H1 (cell line): Measurements from ENCODE around the gene FSIP1. TPM values are rescaled to one million over a fixed set of nuclear protein-coding genes. Genes with fewer than 3 reads are reported as not detected.
A peak's percentile ranks its signal among the peaks of the same experiment; 100 is the strongest.

Experiments
- CTCF ChIA-PET: fragments of 300-600 bp; sonication (Branson Sonifier 250); formaldehyde crosslinking; loops from one replicate; lab custom pipeline; 2021; ENCODE audit not compliant: partially characterized antibody; lab: Charles Lee
- POLR2A ChIA-PET: fragments of 300-600 bp; sonication (Branson Sonifier 250); formaldehyde crosslinking; loops from one replicate; lab custom pipeline; 2021; ENCODE audit warnings: inconsistent platforms; ENCODE audit not compliant: partially characterized antibody; lab: Charles Lee
- DNase-seq, 2 experiments: peaks; one replicate each; pipeline versions ENCODE4 v3.0.0 to v3.0.0-alpha.2; 2010 to 2022; ENCODE audit warnings: low spot score in 2 of 2, low read depth in 1 of 2, mixed read lengths in 1 of 2
- FAIRE-seq: peaks from 2 replicates; lab custom pipeline; 2011; peaks lifted over from hg19 to GRCh38; lab: Jason Lieb, UNC
- H2AFZ ChIP-seq: 2 replicates; pipeline ENCODE4 v1.8.1; 2012; ENCODE audit warnings: low read length, inconsistent platforms
- H2AK5ac ChIP-seq: 2 replicates; pipeline ENCODE4 v1.6.1; 2013; ENCODE audit warnings: low read depth, low read length
- H2BK120ac ChIP-seq: replicated peaks from 2 replicates; pipeline ENCODE3; 2013; ENCODE audit warnings: low read depth, low read length, inconsistent platforms
- H2BK12ac ChIP-seq: 2 replicates; pipeline ENCODE4 v1.6.1; 2013; ENCODE audit warnings: low read depth, low read length
- H2BK15ac ChIP-seq: 2 replicates; pipeline ENCODE4 v1.6.1; 2013; ENCODE audit warnings: low read length
- H2BK20ac ChIP-seq: 2 replicates; pipeline ENCODE4 v1.6.1; 2013; ENCODE audit warnings: low read length
- H2BK5ac ChIP-seq: 2 replicates; pipeline ENCODE4 v1.6.1; 2013; ENCODE audit warnings: low read depth, low read length
- H3K14ac ChIP-seq: 2 replicates; pipeline ENCODE4 v1.6.1; 2013; ENCODE audit warnings: inconsistent platforms; ENCODE audit not compliant: insufficient read length
- H3K18ac ChIP-seq: 2 replicates; pipeline ENCODE4 v1.6.1; 2013; ENCODE audit warnings: low read length; ENCODE audit errors: extremely low read depth
- H3K23ac ChIP-seq: 2 replicates; pipeline ENCODE4 v1.6.1; 2013; ENCODE audit warnings: inconsistent platforms; ENCODE audit not compliant: insufficient read length
- H3K23me2 ChIP-seq: 2 replicates; pipeline ENCODE4 v1.6.1; 2013; ENCODE audit warnings: low read depth, low read length
- H3K27ac ChIP-seq: 2 replicates; pipeline ENCODE4 v1.6.1; 2011; ENCODE audit warnings: low read depth, low read length, inconsistent platforms
- H3K27me3 ChIP-seq, 4 experiments: replicated peaks in 1 of 4; 1 replicate in 1 of 4; 2 replicates in 3 of 4; pipeline versions ENCODE4 v1.6.1 to v1.8.1; 2011 to 2013; ENCODE audit warnings: low read length in 3 of 4, mild to moderate bottlenecking in 3 of 4, inconsistent platforms in 2 of 4, mixed read lengths in 2 of 4, moderate library complexity in 1 of 4; ENCODE audit not compliant: control insufficient read depth in 3 of 4, insufficient read depth in 3 of 4; ENCODE audit errors: extremely low read depth in 1 of 4
- H3K36me3 ChIP-seq, 4 experiments: 2 replicates each; pipeline versions ENCODE4 v1.6.1 to v1.8.1; 2011 to 2013; ENCODE audit warnings: mild to moderate bottlenecking in 4 of 4, low read length in 3 of 4, moderate library complexity in 2 of 4, control low read depth in 1 of 4, inconsistent platforms in 1 of 4; ENCODE audit not compliant: insufficient read depth in 4 of 4, control insufficient read depth in 2 of 4
- H3K4ac ChIP-seq: replicated peaks from 2 replicates; pipeline ENCODE3; 2013; ENCODE audit warnings: low read length, low read depth, mixed read lengths, inconsistent platforms; ENCODE audit not compliant: insufficient read length
- H3K4me1 ChIP-seq, 4 experiments: replicated peaks in 1 of 4; 1 replicate in 1 of 4; 2 replicates in 3 of 4; pipeline versions ENCODE4 v1.6.1 to v1.8.1; 2011 to 2013; ENCODE audit warnings: low read length in 3 of 4, inconsistent platforms in 2 of 4, mixed read lengths in 1 of 4; ENCODE audit not compliant: insufficient read depth in 4 of 4, control insufficient read depth in 3 of 4
- H3K4me2 ChIP-seq, 2 experiments: 2 replicates each; pipeline versions ENCODE4 v1.6.1 to v1.8.1; 2011 to 2013; ENCODE audit warnings: low read depth in 2 of 2, low read length in 2 of 2, control low read depth in 1 of 2, inconsistent platforms in 1 of 2, mild to moderate bottlenecking in 1 of 2; ENCODE audit not compliant: insufficient read depth in 1 of 2
- H3K4me3 ChIP-seq, 4 experiments: fragments of 200-600, 300-600 bp in 1 of 4; sonication (generic), shearing (Covaris generic), sonication (Bioruptor Twin) in 1 of 4; 2 replicates each; pipeline versions ENCODE4 v1.5.1 to v1.8.1; 2011 to 2016; ENCODE audit warnings: low read length in 4 of 4, low read depth in 3 of 4, control low read depth in 2 of 4, inconsistent platforms in 2 of 4, mild to moderate bottlenecking in 2 of 4, mixed read lengths in 1 of 4, moderate library complexity in 1 of 4; ENCODE audit not compliant: insufficient read depth in 2 of 4; ENCODE audit errors: extremely low read depth in 1 of 4
- H3K56ac ChIP-seq: replicated peaks from 2 replicates; pipeline ENCODE3; 2013; ENCODE audit warnings: low read depth, mild to moderate bottlenecking, mixed read lengths, low read length, inconsistent platforms; ENCODE audit not compliant: insufficient read length
- H3K79me1 ChIP-seq: 2 replicates; pipeline ENCODE4 v1.6.1; 2013; ENCODE audit warnings: low read depth, low read length, control low read depth
- H3K79me2 ChIP-seq, 2 experiments: 2 replicates each; pipeline versions ENCODE4 v1.6.1 to v1.8.1; 2012 to 2013; ENCODE audit warnings: low read length in 2 of 2, mild to moderate bottlenecking in 2 of 2, inconsistent platforms in 1 of 2; ENCODE audit not compliant: insufficient read depth in 2 of 2, control insufficient read depth in 1 of 2
- H3K9ac ChIP-seq, 4 experiments: replicated peaks in 1 of 4; 1 replicate in 1 of 4; 2 replicates in 3 of 4; pipeline versions ENCODE4 v1.6.1 to v1.8.1; 2011 to 2013; ENCODE audit warnings: low read depth in 3 of 4, low read length in 3 of 4, control low read depth in 2 of 4, mild to moderate bottlenecking in 2 of 4, moderate library complexity in 2 of 4, inconsistent platforms in 1 of 4; ENCODE audit errors: extremely low read depth in 1 of 4
- H3K9me3 ChIP-seq, 2 experiments: 2 replicates each; pipeline versions ENCODE4 v1.6.1 to v1.8.1; 2012 to 2013; ENCODE audit warnings: mild to moderate bottlenecking in 2 of 2, moderate library complexity in 2 of 2, control low read depth in 1 of 2, inconsistent platforms in 1 of 2, low read depth in 1 of 2, low read length in 1 of 2, mixed read lengths in 1 of 2; ENCODE audit not compliant: insufficient read depth in 2 of 2
- H4K20me1 ChIP-seq, 2 experiments: replicated peaks in 1 of 2; 2 replicates each; pipeline versions ENCODE3 to v1.8.1; 2011 to 2013; ENCODE audit warnings: inconsistent platforms in 2 of 2, low read length in 2 of 2, mild to moderate bottlenecking in 1 of 2; ENCODE audit not compliant: insufficient read depth in 2 of 2, control insufficient read depth in 1 of 2
- H4K5ac ChIP-seq: 2 replicates; pipeline ENCODE4 v1.6.1; 2013; ENCODE audit warnings: low read length, low read depth, mixed read lengths, inconsistent platforms; ENCODE audit not compliant: insufficient read length
- H4K8ac ChIP-seq: 2 replicates; pipeline ENCODE4 v1.8.0; 2013; ENCODE audit warnings: mild to moderate bottlenecking, moderate library complexity, low read length, inconsistent platforms; ENCODE audit not compliant: insufficient read depth; ENCODE audit errors: extremely low read depth
- H4K91ac ChIP-seq: replicated peaks from 2 replicates; pipeline ENCODE3; 2013; ENCODE audit warnings: low read length, mixed read lengths, inconsistent platforms; ENCODE audit not compliant: insufficient read length
- BACH1 ChIP-seq: IDR thresholded peaks from 2 replicates; pipeline ENCODE4 v1.6.1; 2012; ENCODE audit warnings: low read length, improper control_type of control experiment
- CTBP2 ChIP-seq: IDR thresholded peaks from 2 replicates; pipeline ENCODE4 v1.7.0; 2011; ENCODE audit warnings: borderline replicate concordance, mild to moderate bottlenecking, moderate library complexity, mixed read lengths, low read length; ENCODE audit not compliant: insufficient read depth, insufficient read length
- HDAC6 ChIP-seq: IDR thresholded peaks from one replicate; pipeline ENCODE4 v1.7.1; 2012; ENCODE audit warnings: low read depth, mild to moderate bottlenecking, inconsistent platforms, low read length, moderate library complexity
- KDM4A ChIP-seq: IDR thresholded peaks from one replicate; pipeline ENCODE4 v1.7.1; 2012; ENCODE audit warnings: low read depth, mild to moderate bottlenecking, moderate library complexity, low read length, inconsistent platforms; ENCODE audit not compliant: severe bottlenecking
- POU5F1 ChIP-seq: IDR thresholded peaks from 2 replicates; pipeline ENCODE4 v1.6.1; 2011; ENCODE audit warnings: low read depth, mild to moderate bottlenecking, low read length, moderate library complexity
- RAD21 ChIP-seq, 2 experiments: IDR thresholded peaks in 1 of 2; conservative IDR thresholded peaks in 1 of 2; 2 replicates each; pipeline ENCODE4 v1.6.1; 2011; ENCODE audit warnings: low read depth in 2 of 2, low read length in 2 of 2, improper control_type of control experiment in 1 of 2, inconsistent platforms in 1 of 2, mild to moderate bottlenecking in 1 of 2, moderate library complexity in 1 of 2
- SIN3A ChIP-seq, 2 experiments: IDR thresholded peaks in 1 of 2; conservative IDR thresholded peaks in 1 of 2; 2 replicates each; pipeline ENCODE4 v1.6.1; 2011 to 2012; ENCODE audit warnings: low read length in 2 of 2, improper control_type of control experiment in 1 of 2, low read depth in 1 of 2, mild to moderate bottlenecking in 1 of 2
- SIRT6 ChIP-seq: IDR thresholded peaks from one replicate; pipeline ENCODE4 v1.7.1; 2012; ENCODE audit warnings: low read length, inconsistent platforms
- SP2 ChIP-seq: IDR thresholded peaks from 2 replicates; pipeline ENCODE4 v1.6.1; 2012; ENCODE audit warnings: mild to moderate bottlenecking, low read length, inconsistent platforms
- WGBS, 2 experiments: shearing (Covaris generic) in 1 of 2; methylation state at CpG; one replicate each; pipeline versions ENCODE4 v1.1.6 to v1.1.7; 2013 to 2015; ENCODE audit warnings: low lambda C conversion rate in 2 of 2, mixed read lengths in 2 of 2, inconsistent platforms in 1 of 2, low coverage in 1 of 2, missing lambda C conversion rate in 1 of 2; ENCODE audit not compliant: insufficient replicate concordance in 2 of 2, insufficient coverage in 1 of 2, insufficient read length in 1 of 2; ENCODE audit errors: extremely low coverage in 1 of 2, missing lambda C conversion rate in 1 of 2; 5-methylcytosine and 5-hydroxymethylcytosine counted together
- polyA plus RNA-seq, 7 experiments: library from polyadenylated mRNA; depleted of rRNA in 3 of 7; stranded (reverse) in 5 of 7; unstranded in 2 of 7; fragments of >200 nt in 5 of 7; fragments of 200-250 nt in 2 of 7; gene quantifications; 1 replicate in 5 of 7; 2 replicates in 1 of 7; 4 replicates in 1 of 7; pipeline versions ENCODE4 v1.2.1 to v1.2.3, GENCODE V29; 2011 to 2013; ENCODE audit warnings: missing spikeins in 2 of 7, mixed read lengths in 2 of 7
- total RNA-seq: library from RNA; stranded (reverse); fragmentation: NEBNext Ultra II Directional; extraction: Animal tissue kit (Norgen Biotek cat#: 25700); gene quantifications from 2 replicates; pipeline ENCODE4 v1.2.1, GENCODE V29; 2021
- TF ChIP-seq, protein P1 (sequence below), 3 experiments: IDR thresholded peaks; 1 replicate in 2 of 3; 2 replicates in 1 of 3; pipeline versions ENCODE4 v1.5.1 to v1.6.1; 2011; ENCODE audit warnings: low read length in 3 of 3, mild to moderate bottlenecking in 3 of 3, inconsistent platforms in 2 of 3, low read depth in 1 of 3, moderate library complexity in 1 of 3; ENCODE audit not compliant: insufficient read depth in 1 of 3; ENCODE audit errors: control extremely low read depth in 1 of 3

Gene FSIP1
- total and polyA plus RNA-seq, 2 of the 8 experiments (the other 6 are each of a cell fraction or from before 2014, with no cell fraction given) = 0.18 to 1.3 TPM

- Histone ChIP-seq H3K14ac (no peak overlapping the region), H3K79me1 (no peaks in the 10 kb centered on the region), H2BK20ac (no peak overlapping the region), H3K27me3 (no peaks in the 10 kb centered on the region), H3K79me2 (no peaks in the 10 kb centered on the region), H4K91ac (no peak overlapping the region), H4K20me1 (no peaks in the 10 kb centered on the region), H3K4me1 (no peaks in the 10 kb centered on the region), H3K4me2 (no peak overlapping the region), H3K4me3 (no peak overlapping the region), H3K23ac (no peak overlapping the region), H3K27ac (no peak overlapping the region), H3K9me3 (no peaks in the 10 kb centered on the region), H3K23me2 (no peaks in the 10 kb centered on the region; the same call in 1 of the 2 replicates), H2BK15ac (no peak overlapping the region), H2BK5ac (no peak overlapping the region), H3K36me3 (no peaks in the 10 kb centered on the region), H2AFZ (no peak overlapping the region), H3K18ac (no peak overlapping the region), H4K8ac (no peak overlapping the region), H3K9ac (no peak overlapping the region), H4K5ac (no peak overlapping the region), H3K56ac (no peak overlapping the region), H2BK12ac (no peak overlapping the region), H2BK120ac (no peak overlapping the region), H2AK5ac (no peak overlapping the region), H3K4ac (no peak overlapping the region)
- peak; percentile 96 for FAIRE-seq
- ChIA-PET POLR2A (no interaction called here), CTCF (interaction anchor here (0.6 to 5.5 kb wide), 22 partner anchors 14 to 1010 kb away, joined by 3 to 89 read pairs (median 4); no protein-coding TSS in a partner anchor)
- WGBS, 2 experiments = 41% methylated on average over 4 of the region's 4 CpGs; no CpG with 5 or more reads in 1 of the 2 experiments
- TF ChIP-seq SIRT6 (no peak), HDAC6 (no peak), BACH1 (0 out of 2 replicates have a peak, but pooled peaks have one; percentile 15), KDM4A (no peak), POU5F1 (no peak), SIN3A (conservative IDR thresholded peaks at IDR 0.05 in 1 of 2, IDR thresholded peaks at IDR 0.05 in 1 of 2; ENCODE audit: low read depth in 1 of 2, low read length in 2 of 2) (no peak), RAD21 (IDR thresholded peaks at IDR 0.05 in 1 of 2, conservative IDR thresholded peaks at IDR 0.05 in 1 of 2; ENCODE audit: low read depth in 2 of 2, low read length in 2 of 2) (peak; percentile 95), SP2 (no peak), CTBP2 (no peak)
- TF ChIP-seq, protein P1, sequence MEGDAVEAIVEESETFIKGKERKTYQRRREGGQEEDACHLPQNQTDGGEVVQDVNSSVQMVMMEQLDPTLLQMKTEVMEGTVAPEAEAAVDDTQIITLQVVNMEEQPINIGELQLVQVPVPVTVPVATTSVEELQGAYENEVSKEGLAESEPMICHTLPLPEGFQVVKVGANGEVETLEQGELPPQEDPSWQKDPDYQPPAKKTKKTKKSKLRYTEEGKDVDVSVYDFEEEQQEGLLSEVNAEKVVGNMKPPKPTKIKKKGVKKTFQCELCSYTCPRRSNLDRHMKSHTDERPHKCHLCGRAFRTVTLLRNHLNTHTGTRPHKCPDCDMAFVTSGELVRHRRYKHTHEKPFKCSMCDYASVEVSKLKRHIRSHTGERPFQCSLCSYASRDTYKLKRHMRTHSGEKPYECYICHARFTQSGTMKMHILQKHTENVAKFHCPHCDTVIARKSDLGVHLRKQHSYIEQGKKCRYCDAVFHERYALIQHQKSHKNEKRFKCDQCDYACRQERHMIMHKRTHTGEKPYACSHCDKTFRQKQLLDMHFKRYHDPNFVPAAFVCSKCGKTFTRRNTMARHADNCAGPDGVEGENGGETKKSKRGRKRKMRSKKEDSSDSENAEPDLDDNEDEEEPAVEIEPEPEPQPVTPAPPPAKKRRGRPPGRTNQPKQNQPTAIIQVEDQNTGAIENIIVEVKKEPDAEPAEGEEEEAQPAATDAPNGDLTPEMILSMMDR (IDR thresholded peaks at IDR 0.05; ENCODE audit: control extremely low read depth in 1 of 3, insufficient read depth in 1 of 3, low read depth in 1 of 3, low read length in 3 of 3) = peak in 2 of 3 experiments; percentile 69 to 77; a peak in 3 of 4 replicates
- no peak for DNase-seq
Measured at GRCh38 chr15:39685999-39686613, 96.5 kb downstream of the FSIP1 start.
